ENCODE results near the gene PAX9.

DNA sequence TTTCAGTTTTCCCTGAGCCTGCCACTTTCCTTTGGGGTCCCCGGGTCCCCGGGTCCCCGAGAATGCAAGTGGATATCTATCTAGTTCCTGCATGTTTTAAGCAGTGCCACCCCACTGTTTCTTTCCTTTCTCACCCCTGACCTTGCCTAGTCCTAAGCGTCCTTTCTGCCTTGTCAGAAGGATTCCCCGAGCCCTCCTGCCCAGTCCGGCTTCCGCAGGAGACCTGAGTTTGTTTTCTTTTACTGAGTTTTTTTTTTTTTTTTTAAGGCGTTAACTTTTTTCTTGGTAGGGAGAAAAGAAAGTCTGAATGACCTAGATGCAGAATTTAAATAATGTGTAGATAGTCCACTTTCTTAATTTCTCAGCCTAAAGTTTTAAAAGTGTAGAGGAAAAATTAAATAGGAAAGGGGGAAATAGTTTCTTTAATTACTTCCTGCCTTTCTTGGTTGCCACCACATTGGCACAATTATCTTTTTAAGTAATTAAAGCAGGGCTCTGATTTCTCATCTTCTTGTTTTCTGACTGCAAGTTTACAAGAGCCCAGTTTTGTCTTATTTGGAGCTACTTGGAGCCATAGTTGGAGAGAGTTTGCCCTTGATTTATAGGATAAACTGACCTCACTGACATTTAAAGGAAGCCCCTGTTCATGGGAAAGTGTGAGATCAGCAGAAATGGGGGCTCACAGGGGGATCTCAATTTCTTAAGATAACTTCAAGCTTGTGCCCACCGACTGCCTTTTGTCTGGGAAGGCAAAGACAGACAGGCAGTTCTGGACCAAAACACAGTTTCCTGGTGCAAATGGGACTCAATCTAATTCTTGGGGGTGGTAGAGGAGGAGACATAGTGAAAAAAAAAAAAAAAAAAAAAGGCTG, 2.9 kb downstream of the PAX9 start:
- no peak for TF ChIP-seq GLIS3 (CRISPR knock-in tag; IDR thresholded peaks at IDR 0.05)
- TF ChIP-seq ZFP30 (CRISPR knock-in tag; IDR thresholded peaks at IDR 0.05) = no peak

Measured in SK-N-SH treated with all-trans-retinoic acid at 6 μM for 48 hours (cell line).